ENCODE results near the gene PPP1R9B. TPM values are rescaled to one million over a fixed set of nuclear protein-coding genes. Genes with fewer than 3 reads are reported as not detected.

PPP1R9B gene
- total and polyA plus RNA-seq, 2 donors (not counting 1 experiment from before 2014, with no cell fraction given), result 80.7 to 220 TPM

DNA sequence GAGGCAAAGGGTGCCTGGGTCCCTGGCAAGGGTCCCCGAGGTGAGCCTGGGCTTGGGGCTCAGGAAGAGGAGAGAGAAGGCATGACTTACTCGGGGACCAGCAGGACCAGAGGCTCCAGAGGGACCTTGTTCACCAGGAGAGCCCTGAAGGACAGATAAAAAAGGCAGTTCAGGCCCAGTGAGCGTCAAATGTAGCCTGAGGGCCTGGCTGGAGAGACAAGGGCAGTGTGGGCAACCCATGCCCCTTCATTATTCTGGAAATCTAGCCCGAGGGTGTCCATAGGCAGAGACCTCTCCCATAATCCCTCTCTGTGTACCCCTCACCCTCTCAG lies 36.9 kb upstream of the PPP1R9B start:
- Histone ChIP-seq H4K20me1 (ENCODE audit: control insufficient read depth, insufficient read depth, low read length, poor library complexity, severe bottlenecking) (no peaks in the 10 kb centered on the region), H3K79me2 (ENCODE audit: control insufficient read depth, insufficient read depth, low read length) (no peaks in the 10 kb centered on the region), H3K4me2 (replicated peaks; ENCODE audit: low read depth, low read length, poor library complexity, severe bottlenecking) (no peak overlapping the region), H3K4me3 (ENCODE audit: control extremely low read depth in 1 of 5, extremely low read depth in 1 of 5, insufficient read depth in 1 of 5, low read depth in 2 of 5, low read length in 4 of 5) (no peak overlapping the region), H3K9me3 (ENCODE audit: control extremely low read depth in 1 of 3, control insufficient read depth in 2 of 3, insufficient read depth in 1 of 3, low read length in 2 of 3) (peaks cover 0 to 5% (median 0%) of the 10 kb centered on the region in 3 donors), H3K27me3 (replicated peaks in 1 of 4; ENCODE audit: control extremely low read depth in 1 of 4, control insufficient read depth in 3 of 4, insufficient read depth in 4 of 4, low read length in 3 of 4) (no peaks in the 10 kb centered on the region), H3K9ac (ENCODE audit: low read length) (no peak overlapping the region), H3K27ac (ENCODE audit: low read length in 2 of 2) (no peak overlapping the region), H3K4me1 (ENCODE audit: control insufficient read depth in 2 of 2, insufficient read depth in 2 of 2, low read length in 2 of 2) (peaks cover 29 to 37% of the 10 kb centered on the region in 2 donors), H3K36me3 (replicated peaks in 1 of 2; ENCODE audit: control extremely low read depth in 1 of 2, control insufficient read depth in 1 of 2, extremely low read depth in 1 of 2, insufficient read depth in 2 of 2, low read length in 1 of 2) (no peaks in the 10 kb centered on the region), H2AFZ (ENCODE audit: insufficient read depth, low read depth, low read length, poor library complexity, severe bottlenecking) (no peak overlapping the region)
- 87% methylated on average over 3 of the region's 4 CpGs for WGBS (ENCODE audit: insufficient coverage)
- DNase-seq (no peak), ATAC-seq (ENCODE audit: low read depth) (no peak)
- H3K4me1 Mint-ChIP-seq, result peaks cover 35% of the 10 kb centered on the region
- TF ChIP-seq EZH2 (IDR thresholded peaks at IDR 0.05; ENCODE audit: borderline replicate concordance, insufficient read depth, low read depth, low read length, poor library complexity, severe bottlenecking), result no peak
- TF ChIP-seq, protein P1, sequence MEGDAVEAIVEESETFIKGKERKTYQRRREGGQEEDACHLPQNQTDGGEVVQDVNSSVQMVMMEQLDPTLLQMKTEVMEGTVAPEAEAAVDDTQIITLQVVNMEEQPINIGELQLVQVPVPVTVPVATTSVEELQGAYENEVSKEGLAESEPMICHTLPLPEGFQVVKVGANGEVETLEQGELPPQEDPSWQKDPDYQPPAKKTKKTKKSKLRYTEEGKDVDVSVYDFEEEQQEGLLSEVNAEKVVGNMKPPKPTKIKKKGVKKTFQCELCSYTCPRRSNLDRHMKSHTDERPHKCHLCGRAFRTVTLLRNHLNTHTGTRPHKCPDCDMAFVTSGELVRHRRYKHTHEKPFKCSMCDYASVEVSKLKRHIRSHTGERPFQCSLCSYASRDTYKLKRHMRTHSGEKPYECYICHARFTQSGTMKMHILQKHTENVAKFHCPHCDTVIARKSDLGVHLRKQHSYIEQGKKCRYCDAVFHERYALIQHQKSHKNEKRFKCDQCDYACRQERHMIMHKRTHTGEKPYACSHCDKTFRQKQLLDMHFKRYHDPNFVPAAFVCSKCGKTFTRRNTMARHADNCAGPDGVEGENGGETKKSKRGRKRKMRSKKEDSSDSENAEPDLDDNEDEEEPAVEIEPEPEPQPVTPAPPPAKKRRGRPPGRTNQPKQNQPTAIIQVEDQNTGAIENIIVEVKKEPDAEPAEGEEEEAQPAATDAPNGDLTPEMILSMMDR (IDR thresholded peaks at IDR 0.05), result no peak
- H3K27me3 Mint-ChIP-seq, result no peaks in the 10 kb centered on the region
- intact Hi-C loops (cut with micrococcal nuclease), result no loop called here
- H3K4me3 Mint-ChIP-seq, result no peak overlapping the region
- no peaks in the 10 kb centered on the region for H3K9me3 Mint-ChIP-seq (ENCODE audit: insufficient read depth)
- POLR2A ChIA-PET, result no interaction called here
- no peak overlapping the region for H3K27ac Mint-ChIP-seq
- CTCF ChIA-PET, result no interaction called here

DNA sequence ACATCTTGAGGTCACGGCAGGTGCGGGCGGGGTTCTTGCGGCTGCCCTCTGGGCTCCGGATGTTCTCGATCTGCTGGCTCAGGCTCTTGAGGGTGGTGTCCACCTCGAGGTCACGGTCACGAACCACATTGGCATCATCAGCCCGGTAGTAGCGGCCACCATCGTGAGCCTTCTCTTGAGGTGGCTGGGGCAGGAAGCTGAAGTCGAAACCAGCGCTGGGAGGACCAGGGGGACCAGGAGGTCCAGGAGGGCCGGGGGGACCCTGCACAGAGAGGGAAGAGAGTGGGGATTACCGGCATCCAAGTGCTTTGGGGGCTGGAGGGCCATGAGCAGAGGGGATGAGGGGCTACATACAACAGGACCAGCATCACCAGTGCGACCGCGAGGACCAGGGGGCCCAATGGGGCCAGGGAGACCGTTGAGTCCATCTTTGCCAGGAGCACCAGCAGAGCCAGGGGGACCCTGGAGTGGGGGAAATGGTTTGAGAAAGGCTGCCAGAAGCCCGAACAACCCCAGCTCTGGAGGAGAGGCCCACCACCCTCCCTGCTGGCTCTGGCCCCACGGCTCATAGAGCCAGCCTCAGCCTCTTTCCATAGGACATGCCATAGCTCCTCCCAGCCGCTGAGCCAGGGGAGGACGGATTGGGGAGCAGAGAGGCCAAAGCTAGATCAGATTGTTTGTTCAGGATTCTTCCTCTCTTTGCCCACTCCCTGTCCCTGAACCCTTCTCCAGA lies 36.4 kb upstream of the PPP1R9B start:
- Histone ChIP-seq H3K4me1 (ENCODE audit: control insufficient read depth in 2 of 2, insufficient read depth in 2 of 2, low read length in 2 of 2) (peaks cover 27 to 32% of the 10 kb centered on the region in 2 donors), H4K20me1 (ENCODE audit: control insufficient read depth, insufficient read depth, low read length, poor library complexity, severe bottlenecking) (no peaks in the 10 kb centered on the region), H3K36me3 (replicated peaks in 1 of 2; ENCODE audit: control extremely low read depth in 1 of 2, control insufficient read depth in 1 of 2, extremely low read depth in 1 of 2, insufficient read depth in 2 of 2, low read length in 1 of 2) (no peaks in the 10 kb centered on the region), H2AFZ (ENCODE audit: insufficient read depth, low read depth, low read length, poor library complexity, severe bottlenecking) (no peak overlapping the region), H3K27ac (ENCODE audit: low read length in 2 of 2) (no peak overlapping the region), H3K9me3 (ENCODE audit: control extremely low read depth in 1 of 3, control insufficient read depth in 2 of 3, insufficient read depth in 1 of 3, low read length in 2 of 3) (peaks cover 0 to 5% (median 0%) of the 10 kb centered on the region in 3 donors), H3K9ac (ENCODE audit: low read length) (no peak overlapping the region), H3K4me2 (replicated peaks; ENCODE audit: low read depth, low read length, poor library complexity, severe bottlenecking) (no peak overlapping the region), H3K27me3 (replicated peaks in 1 of 4; ENCODE audit: control extremely low read depth in 1 of 4, control insufficient read depth in 3 of 4, insufficient read depth in 4 of 4, low read length in 3 of 4) (no peaks in the 10 kb centered on the region), H3K79me2 (ENCODE audit: control insufficient read depth, insufficient read depth, low read length) (no peaks in the 10 kb centered on the region), H3K4me3 (ENCODE audit: control extremely low read depth in 1 of 5, extremely low read depth in 1 of 5, insufficient read depth in 1 of 5, low read depth in 2 of 5, low read length in 4 of 5) (no peak overlapping the region)
- peaks cover 37% of the 10 kb centered on the region for H3K4me1 Mint-ChIP-seq
- H3K9me3 Mint-ChIP-seq (ENCODE audit: insufficient read depth), result no peaks in the 10 kb centered on the region
- ChIA-PET CTCF (no interaction called here), POLR2A (no interaction called here)
- no peak overlapping the region for H3K4me3 Mint-ChIP-seq
- ATAC-seq (ENCODE audit: low read depth) (no peak), DNase-seq (no peak)
- TF ChIP-seq EZH2 (IDR thresholded peaks at IDR 0.05; ENCODE audit: borderline replicate concordance, insufficient read depth, low read depth, low read length, poor library complexity, severe bottlenecking), result no peak
- TF ChIP-seq, protein P1 (IDR thresholded peaks at IDR 0.05), result no peak
- 95% methylated on average over 22 of the region's 24 CpGs for WGBS (ENCODE audit: insufficient coverage)
- no peak overlapping the region for H3K27ac Mint-ChIP-seq
- H3K27me3 Mint-ChIP-seq, result no peaks in the 10 kb centered on the region
- intact Hi-C loops (cut with micrococcal nuclease), result no loop called here
